ENCODE results near the gene ASIC2.

DNA sequence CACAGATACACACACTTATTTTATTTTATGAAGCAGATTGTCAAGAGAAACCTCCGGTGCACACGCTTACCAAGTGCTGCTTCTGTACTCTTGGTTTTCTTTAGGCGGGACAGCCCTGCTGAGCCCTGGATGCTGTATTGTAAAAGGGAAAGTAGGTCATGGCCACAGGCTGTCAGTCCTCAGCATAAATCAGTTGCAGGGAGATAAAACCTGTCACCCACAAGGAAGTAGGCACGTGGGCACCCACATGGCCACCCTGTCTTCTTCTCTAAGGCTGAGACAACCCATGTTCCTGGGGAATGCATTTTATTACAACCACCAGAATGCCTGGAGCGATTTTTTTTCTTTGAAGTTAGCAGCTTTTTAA is 59.3 kb downstream of the ASIC2 start:
- TF ChIP-seq, protein P1, sequence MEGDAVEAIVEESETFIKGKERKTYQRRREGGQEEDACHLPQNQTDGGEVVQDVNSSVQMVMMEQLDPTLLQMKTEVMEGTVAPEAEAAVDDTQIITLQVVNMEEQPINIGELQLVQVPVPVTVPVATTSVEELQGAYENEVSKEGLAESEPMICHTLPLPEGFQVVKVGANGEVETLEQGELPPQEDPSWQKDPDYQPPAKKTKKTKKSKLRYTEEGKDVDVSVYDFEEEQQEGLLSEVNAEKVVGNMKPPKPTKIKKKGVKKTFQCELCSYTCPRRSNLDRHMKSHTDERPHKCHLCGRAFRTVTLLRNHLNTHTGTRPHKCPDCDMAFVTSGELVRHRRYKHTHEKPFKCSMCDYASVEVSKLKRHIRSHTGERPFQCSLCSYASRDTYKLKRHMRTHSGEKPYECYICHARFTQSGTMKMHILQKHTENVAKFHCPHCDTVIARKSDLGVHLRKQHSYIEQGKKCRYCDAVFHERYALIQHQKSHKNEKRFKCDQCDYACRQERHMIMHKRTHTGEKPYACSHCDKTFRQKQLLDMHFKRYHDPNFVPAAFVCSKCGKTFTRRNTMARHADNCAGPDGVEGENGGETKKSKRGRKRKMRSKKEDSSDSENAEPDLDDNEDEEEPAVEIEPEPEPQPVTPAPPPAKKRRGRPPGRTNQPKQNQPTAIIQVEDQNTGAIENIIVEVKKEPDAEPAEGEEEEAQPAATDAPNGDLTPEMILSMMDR (IDR thresholded peaks at IDR 0.05) = no peak
- TF ChIP-seq ZFX (IDR thresholded peaks at IDR 0.05; ENCODE audit: borderline replicate concordance) = no peak
